Measurements from ENCODE around the gene CDKAL1. TPM values are rescaled to one million over a fixed set of nuclear protein-coding genes. Genes with fewer than 3 reads are reported as not detected.
"Not testable (repeated sequence)": the region's sequence is repeated elsewhere in the genome, so short reads cannot be mapped to it uniquely, and the experiment has no call there.

The CDKAL1 gene
- total RNA-seq, 1 donor from 2014 or later, result 11.8 TPM

DNA sequence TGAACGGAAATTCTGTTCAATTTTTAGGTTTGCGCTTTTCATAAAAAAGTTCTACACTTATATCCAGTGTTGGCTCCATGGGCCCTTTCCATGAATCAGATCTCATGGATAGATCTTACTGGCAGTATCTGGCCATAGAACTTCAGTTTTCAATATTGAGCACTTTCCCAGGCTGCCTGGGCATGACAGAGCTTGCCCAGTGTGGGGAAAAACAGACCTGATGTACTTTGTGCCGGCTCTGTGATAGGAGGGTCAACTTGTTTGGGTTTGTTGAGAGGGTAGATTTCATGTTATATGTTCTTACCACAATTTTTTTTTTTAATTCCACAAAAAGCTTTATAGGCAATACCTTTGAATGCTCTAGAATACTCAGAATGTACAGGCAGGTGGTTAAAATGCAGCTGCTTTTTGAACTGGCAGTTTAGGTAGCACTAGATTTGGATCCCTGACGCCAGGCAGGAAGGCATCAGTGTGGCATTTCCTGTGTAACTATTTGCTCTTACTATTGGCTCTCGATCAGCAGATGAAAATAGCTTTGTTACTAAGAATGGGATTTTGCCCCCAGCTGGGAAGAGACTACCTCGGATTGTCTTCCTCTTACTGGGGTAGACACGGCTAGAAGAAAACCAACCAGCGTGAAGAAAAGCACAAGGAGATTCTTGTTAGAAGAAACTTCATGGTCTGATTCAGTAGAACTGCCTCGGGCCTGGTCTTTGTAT, 654.4 kb downstream of the CDKAL1 start:
- DNase-seq (ENCODE audit: low read depth), result no peak

GRCh38 chr6:21189759-21190158, 655.5 kb downstream of the CDKAL1 start:
- DNase-seq (ENCODE audit: low read depth), result no peak

GRCh38 chr6:21190701-21191100, 656.4 kb downstream of the CDKAL1 start:
- DNase-seq (ENCODE audit: low read depth), result no peak

DNA sequence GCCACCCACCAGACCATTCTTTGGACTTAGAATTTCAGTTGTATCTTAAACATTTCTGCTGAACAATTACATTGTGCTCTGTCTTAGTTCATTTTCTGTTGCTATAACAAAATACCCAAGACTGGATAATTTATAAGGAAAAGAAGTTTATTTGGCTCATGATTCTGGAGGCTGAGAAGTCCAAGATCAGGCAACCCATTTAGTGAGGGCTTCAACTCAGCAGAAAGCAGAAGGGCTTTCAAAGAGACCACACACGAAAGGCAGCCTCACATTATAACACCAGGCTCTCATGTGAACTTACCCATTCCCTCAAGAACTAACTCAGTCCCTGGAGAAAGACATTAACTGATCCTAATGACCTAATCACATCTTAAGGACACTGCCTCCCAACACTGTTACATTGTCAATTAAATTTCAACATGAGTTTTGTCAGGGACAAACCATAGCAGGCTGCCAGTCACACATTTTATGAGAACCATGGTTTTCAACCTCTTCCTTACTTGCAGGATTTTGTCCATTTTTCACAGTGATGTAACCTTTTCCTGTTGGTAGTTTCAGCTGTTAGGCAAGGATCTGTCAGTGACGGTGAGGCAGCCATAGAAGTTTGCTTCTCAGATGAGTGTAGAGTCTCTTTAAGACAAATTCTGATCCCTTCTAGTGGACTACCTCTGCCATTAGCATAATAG, 659.7 kb downstream of the CDKAL1 start:
- DNase-seq (ENCODE audit: low read depth), result no peak

DNA sequence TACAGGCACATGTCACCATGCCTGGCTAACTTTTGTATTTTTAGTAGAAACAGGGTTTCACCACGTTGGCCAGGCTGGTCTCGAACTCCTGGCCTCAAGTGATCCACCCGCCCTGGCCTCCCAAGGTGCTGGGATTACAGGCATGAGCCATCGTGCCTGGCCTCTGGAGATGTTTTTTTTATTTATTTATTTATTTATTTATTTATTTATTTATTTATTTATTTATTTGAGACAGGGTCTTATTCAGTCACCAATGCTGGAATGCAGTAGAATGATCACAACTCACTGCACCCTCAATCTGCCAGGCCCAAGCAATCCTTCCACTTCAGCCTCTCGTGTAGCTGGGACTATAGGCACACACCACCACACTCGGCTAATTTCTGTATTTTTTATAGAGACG, 661.0 kb downstream of the CDKAL1 start:
- DNase-seq (ENCODE audit: low read depth), result not testable (repeated sequence)

- no peak for DNase-seq (ENCODE audit: low read depth)
Observed at GRCh38 chr6:21198032-21198640, 663.9 kb downstream of the CDKAL1 start.

GRCh38 chr6:21199262-21199661, 665.0 kb downstream of the CDKAL1 start:
- DNase-seq (ENCODE audit: low read depth), result no peak

DNA sequence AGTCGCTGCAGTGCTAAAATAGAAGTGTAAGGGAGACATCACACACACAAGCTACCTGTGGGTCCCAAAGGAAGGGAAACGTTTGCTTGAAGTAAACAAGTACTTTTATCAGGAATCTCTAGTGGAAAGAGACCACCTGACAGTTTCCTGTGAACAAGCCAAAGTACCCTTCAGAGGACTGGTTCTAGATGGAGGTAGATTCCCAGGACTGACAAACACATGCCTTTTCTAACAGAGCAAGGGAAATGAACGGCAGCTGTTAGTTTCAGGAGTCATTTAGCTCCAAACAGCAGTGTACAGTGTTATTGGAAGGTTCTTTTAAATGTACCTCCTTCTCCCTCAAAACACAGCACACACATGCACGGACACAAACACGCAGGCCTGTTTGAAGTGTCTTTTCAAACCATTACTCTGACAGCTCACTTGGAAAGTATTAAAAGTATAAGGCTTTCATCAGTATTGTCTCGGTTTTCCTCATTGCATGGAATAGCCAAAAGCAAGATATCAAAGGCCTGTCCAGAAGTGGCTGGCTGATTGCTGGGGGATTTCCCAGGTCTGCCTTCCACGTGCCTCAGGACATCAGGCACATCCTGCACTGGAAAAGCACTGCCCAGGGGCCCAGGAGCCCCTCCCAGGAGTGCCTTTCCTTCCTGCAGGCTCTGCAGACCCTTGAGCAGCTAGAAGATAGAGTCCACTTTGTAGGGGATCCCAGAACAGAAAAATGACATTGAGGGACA, 666.0 kb downstream of the CDKAL1 start:
- no peak for DNase-seq (ENCODE audit: low read depth)

DNA sequence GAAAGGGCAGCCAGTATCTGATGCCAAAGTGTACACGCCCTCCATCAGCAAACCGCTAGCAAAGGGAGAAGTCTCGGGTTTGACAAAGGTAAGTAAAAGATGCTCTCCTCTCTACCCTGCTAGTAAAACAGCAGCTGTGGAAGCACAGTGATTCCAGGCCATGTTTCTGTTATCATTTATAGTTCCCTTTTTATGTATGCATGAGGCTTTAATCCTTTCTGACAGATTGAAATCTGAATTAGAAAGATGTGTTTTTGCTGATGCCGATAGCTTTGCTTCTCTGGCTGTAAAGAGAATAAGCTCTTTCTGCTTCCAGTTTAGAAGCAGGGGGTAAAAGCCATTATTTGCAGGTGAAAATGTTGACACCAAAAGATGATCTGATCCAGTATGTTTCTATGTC, 666.9 kb downstream of the CDKAL1 start:
- DNase-seq (ENCODE audit: low read depth), result no peak

DNA sequence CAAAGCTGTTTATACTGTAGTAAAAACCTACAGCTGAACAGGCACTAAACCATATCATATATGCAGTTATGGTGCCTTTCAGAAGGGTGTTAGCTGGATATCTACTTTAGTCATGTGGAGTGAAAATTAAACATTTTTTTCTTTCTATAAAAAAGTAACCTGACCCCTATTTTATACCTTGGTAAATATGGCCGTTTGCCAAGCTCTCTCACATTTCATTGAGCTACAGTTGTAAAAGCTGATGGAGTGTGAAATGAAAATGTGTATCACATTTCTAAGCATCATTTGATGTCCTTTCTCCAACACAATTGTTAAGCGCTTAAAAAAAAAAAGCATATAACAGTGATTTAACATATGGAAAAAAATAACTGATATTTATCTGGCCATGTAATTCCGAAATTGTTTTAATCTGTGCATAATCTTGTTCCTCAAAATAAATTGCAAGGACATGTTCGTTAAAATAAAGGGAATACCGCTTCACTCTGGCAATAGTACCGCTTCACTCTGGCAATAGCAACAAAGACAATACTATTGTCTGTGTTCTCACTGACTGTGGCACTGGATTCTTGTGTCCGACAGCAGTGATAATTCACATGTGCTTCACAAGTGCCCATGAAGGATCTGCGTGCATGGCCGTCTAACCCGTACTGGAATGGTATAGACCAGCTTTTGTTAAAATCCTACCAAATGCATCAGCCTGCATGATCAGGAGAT, 667.5 kb downstream of the CDKAL1 start:
- DNase-seq (ENCODE audit: low read depth), result no peak

DNA sequence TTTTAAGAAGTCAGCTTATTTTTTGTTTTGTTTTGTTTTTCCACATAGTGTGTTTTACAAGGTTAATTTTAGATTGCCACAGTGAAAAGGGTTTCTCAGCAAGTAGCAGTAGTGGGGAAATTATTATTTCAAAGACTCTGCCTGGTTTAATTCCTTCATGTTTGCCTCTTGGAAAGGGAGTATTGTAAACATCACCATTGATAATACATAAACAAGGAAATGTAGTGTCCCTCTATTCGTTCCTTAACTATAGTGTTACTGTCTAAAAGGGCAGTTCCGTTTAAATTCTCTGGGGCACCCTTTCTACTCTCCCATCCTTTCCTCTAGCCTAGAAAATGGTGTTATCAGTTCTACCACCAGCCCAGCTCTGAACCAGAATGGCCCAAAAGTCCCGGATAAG, 668.3 kb downstream of the CDKAL1 start:
- no peak for DNase-seq (ENCODE audit: low read depth)

- no peak for DNase-seq (ENCODE audit: low read depth)
Observed at GRCh38 chr6:21204951-21205350, 670.7 kb downstream of the CDKAL1 start.

- DNase-seq (ENCODE audit: low read depth), result no peak
Observed at GRCh38 chr6:21208081-21208795, 674.0 kb downstream of the CDKAL1 start.

DNA sequence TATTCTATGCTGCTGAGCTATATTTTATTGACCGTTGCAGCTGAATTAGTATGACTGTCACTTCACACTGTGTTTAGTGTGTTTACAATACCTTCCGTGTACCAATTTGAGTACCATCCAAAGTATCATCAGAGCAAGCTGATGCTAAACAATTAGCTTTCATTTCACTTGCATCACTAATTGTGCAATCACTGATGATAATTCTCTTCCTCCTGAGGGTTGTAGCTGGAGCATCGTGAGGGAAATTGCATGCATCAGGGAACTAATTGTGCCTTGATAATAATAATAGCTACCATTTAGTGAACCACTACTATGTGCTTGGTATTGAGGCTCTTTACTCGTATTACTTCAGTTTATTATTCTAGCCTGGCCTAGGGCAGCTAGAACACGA, 674.5 kb downstream of the CDKAL1 start:
- DNase-seq (ENCODE audit: low read depth), result no peak

DNA sequence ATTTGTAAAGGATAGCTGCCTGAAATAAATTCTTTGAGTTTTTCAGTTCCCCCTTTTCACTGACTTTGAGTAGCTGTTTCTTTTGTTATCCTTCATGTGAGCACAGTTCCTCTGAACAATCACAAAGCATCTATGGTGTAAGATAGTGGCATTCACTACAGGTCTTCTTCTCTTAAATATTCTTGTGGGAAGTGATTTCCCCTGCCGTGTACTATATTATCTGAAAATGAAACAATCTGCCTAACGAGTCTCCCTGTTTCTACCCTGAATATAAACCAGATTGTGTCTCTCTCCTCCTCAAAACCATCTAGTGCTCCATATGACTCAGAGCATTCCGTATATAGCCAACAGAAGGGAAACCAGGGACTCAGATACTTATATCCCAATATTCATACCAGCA, 679.2 kb downstream of the CDKAL1 start:
- no peak for DNase-seq (ENCODE audit: low read depth)

GRCh38 chr6:21214738-21215448, 680.6 kb downstream of the CDKAL1 start:
- no peak for DNase-seq (ENCODE audit: low read depth)

DNA sequence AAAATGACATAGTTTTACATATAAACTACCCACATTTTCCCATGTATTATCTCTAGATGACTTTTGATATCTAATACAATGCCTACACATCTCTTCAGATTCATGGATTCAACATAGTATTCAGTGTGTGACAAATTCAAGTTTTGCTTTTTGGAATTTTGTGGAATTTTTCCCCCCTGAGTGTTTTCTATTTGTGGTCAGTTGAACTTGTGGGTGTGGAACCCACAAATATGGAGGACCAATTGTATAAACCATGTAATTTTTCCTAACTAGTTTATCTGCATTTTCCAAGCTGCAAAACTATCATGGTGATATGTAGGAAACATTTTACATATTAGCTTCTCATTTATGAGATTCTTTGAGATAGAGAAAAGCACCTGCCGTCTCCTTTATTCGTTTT, 685.0 kb downstream of the CDKAL1 start:
- peak; percentile 13 for DNase-seq (ENCODE audit: low read depth)

DNA sequence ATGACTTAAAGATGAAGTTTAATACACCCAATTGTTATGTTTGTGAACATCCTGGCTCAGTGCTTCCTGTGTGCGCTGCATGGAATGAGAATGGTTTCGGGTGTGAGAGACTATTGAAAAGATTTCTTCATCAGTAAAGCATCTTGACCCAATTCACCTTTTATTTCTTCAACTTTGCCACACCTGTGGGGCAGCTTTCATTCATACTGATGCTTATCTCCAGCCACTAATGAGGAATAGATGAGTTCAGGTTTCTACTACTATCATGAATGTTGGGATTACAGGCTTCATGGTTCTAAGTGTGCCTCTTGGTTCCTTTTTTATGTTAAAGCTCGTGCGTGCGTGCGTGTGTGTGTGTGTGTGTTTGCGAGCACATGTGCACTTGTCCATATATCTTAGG, 685.6 kb downstream of the CDKAL1 start:
- no peak for DNase-seq (ENCODE audit: low read depth)

GRCh38 chr6:21220271-21220987, 686.2 kb downstream of the CDKAL1 start:
- DNase-seq (ENCODE audit: low read depth), result no peak

All from myocyte (in vitro differentiated cells).